ENCODE data around the gene SPEF1. TPM values are rescaled to one million over a fixed set of nuclear protein-coding genes. Genes with fewer than 3 reads are reported as not detected.
"Not testable (repeated sequence)": the region's sequence is repeated elsewhere in the genome, so short reads cannot be mapped to it uniquely, and the experiment has no call there.

Gene SPEF1
- total RNA-seq, 1 experiment from 2014 or later, result 0.24 TPM

DNA sequence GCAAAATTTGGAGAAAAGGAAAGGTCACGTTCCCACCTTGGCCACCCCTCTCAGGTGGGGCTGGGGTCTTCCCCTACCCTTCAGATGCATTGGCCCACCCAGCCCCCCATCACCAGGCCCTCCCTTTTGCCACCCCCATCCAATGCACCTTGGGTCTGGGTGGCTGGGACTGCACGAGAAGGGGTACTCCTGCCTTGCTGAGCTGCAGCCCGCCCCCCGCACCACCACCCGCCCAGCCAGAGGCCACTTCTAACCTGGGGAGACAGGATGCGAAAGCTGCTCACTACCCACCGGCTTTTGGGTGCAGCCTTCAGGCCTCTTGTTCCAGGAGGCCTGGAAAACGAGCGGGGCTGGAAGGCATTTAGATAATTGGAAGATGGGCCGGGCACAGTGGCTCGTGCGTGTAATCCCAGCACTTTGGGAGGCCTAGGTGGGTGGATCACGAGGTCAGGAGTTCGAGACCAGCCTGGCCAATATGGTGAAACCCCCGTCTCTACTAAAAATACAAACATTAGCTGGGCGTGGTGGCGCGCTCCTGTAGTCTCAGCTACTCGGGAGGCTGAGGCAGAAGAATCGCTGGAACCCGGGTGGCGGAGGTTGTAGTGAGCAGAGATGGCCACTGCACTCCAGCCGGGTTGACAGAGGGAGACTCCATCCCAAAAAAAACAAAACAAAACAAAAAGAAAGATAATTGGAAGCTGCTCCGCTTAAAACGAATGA is 13.6 kb upstream of the SPEF1 start:
- Mint-ChIP-seq H3K27me3 (ENCODE audit: low read depth) (peaks cover 26% of the 10 kb centered on the region), H3K4me1 (peaks cover 34 to 38% of the 10 kb centered on the region in 2 experiments), H3K4me3 (peak overlapping the region; percentile 78 to 86), H3K27ac (no peak overlapping the region), H3K36me3 (ENCODE audit: insufficient read depth in 1 of 3, low read depth in 3 of 3) (peaks cover 0 to 4% (median 0%) of the 10 kb centered on the region in 3 experiments; a peak in 2 of 7 replicates), H3K9me3 (no peaks in the 10 kb centered on the region)
- Histone ChIP-seq H3K79me2 (ENCODE audit: insufficient read depth, low read length) (no peaks in the 10 kb centered on the region), H3K79me1 (ENCODE audit: insufficient read depth, low read depth, low read length, poor library complexity, severe bottlenecking) (no peaks in the 10 kb centered on the region), H3K4me2 (ENCODE audit: insufficient read depth, insufficient read length, low read length) (peak overlapping the region; percentile 37), H2BK20ac (ENCODE audit: low read depth, low read length, poor library complexity, severe bottlenecking) (no peak overlapping the region), H3K18ac (ENCODE audit: insufficient read length, low read depth, low read length) (no peak overlapping the region), H2BK12ac (ENCODE audit: insufficient read length, low read depth, low read length) (no peak overlapping the region), H3K9me3 (ENCODE audit: control insufficient read depth, low read depth, low read length) (no peaks in the 10 kb centered on the region), H2AK5ac (ENCODE audit: insufficient read length, low read length) (no peak overlapping the region), H3K23ac (ENCODE audit: insufficient read length, low read depth, low read length) (no peak overlapping the region), H3K23me2 (ENCODE audit: insufficient read length, low read depth, low read length, poor library complexity, severe bottlenecking) (peaks cover 14% of the 10 kb centered on the region), H2BK15ac (ENCODE audit: low read depth, low read length) (no peak overlapping the region), H3K14ac (ENCODE audit: insufficient read depth, low read length) (no peak overlapping the region), H3T11ph (ENCODE audit: low read length) (no peak overlapping the region), H3K9ac (ENCODE audit: extremely low read depth, insufficient read length, low read length) (no peak overlapping the region), H3K4me1 (ENCODE audit: insufficient read depth, low read length) (no peaks in the 10 kb centered on the region; the same call in 1 of the 2 replicates), H4K20me1 (ENCODE audit: control insufficient read depth, insufficient read depth, insufficient read length) (no peaks in the 10 kb centered on the region), H2BK5ac (ENCODE audit: insufficient read length, low read length) (no peak overlapping the region), H4K8ac (replicated peaks; ENCODE audit: insufficient read length, low read depth, low read length) (no peak overlapping the region), H3K56ac (ENCODE audit: insufficient read length, low read depth, low read length) (no peak overlapping the region), H4K5ac (ENCODE audit: insufficient read length, low read depth, low read length) (no peak overlapping the region), H4K91ac (ENCODE audit: insufficient read length, low read depth, low read length) (no peak overlapping the region), H2AFZ (ENCODE audit: low read length) (no peak overlapping the region), H3K27me3 (ENCODE audit: insufficient read depth, low read length) (no peaks in the 10 kb centered on the region), H3K4ac (ENCODE audit: low read depth, low read length) (no peak overlapping the region), H3K27ac (ENCODE audit: insufficient read length, low read depth, low read length) (no peak overlapping the region), H2BK120ac (ENCODE audit: low read depth, low read length, poor library complexity, severe bottlenecking) (no peak overlapping the region)
- no peak for DNase-seq
- TF ChIP-seq, protein P1, sequence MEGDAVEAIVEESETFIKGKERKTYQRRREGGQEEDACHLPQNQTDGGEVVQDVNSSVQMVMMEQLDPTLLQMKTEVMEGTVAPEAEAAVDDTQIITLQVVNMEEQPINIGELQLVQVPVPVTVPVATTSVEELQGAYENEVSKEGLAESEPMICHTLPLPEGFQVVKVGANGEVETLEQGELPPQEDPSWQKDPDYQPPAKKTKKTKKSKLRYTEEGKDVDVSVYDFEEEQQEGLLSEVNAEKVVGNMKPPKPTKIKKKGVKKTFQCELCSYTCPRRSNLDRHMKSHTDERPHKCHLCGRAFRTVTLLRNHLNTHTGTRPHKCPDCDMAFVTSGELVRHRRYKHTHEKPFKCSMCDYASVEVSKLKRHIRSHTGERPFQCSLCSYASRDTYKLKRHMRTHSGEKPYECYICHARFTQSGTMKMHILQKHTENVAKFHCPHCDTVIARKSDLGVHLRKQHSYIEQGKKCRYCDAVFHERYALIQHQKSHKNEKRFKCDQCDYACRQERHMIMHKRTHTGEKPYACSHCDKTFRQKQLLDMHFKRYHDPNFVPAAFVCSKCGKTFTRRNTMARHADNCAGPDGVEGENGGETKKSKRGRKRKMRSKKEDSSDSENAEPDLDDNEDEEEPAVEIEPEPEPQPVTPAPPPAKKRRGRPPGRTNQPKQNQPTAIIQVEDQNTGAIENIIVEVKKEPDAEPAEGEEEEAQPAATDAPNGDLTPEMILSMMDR (conservative IDR thresholded peaks at IDR 0.05), result no peak
- no CpG with 5 or more reads among the region's 25 CpGs for WGBS (ENCODE audit: extremely low coverage, insufficient read length, low lambda C conversion rate)

DNA sequence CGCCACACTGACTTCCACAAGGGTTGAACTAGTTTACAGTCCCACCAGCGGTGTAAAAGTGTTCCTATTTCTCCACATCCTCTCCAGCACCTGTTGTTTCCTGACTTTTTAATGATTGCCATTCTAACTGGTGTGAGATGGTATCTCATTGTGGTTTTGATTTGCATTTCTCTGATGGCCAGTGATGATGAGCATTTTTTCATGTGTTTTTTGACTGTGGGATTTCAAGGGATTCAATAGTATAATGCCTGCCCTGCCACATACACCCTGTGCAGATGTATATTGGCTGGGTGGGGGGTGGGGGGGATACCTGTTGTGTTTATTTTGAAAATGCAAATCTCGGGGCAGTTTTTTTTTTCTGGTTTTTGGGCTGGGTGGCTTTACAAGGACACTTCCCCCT is 12.9 kb upstream of the SPEF1 start:
- peaks cover 26% of the 10 kb centered on the region for H3K27me3 Mint-ChIP-seq (ENCODE audit: low read depth)

More for the DNA sequence above, 12.9 kb upstream of the SPEF1 start:
- not testable (repeated sequence) for H2BK5ac ChIP-seq (ENCODE audit: insufficient read length, low read length); H3K56ac ChIP-seq (ENCODE audit: insufficient read length, low read depth, low read length); H3K27ac ChIP-seq (ENCODE audit: insufficient read length, low read depth, low read length); H2BK20ac ChIP-seq (ENCODE audit: low read depth, low read length, poor library complexity, severe bottlenecking); H3K9ac ChIP-seq (ENCODE audit: extremely low read depth, insufficient read length, low read length); H3K14ac ChIP-seq (ENCODE audit: insufficient read depth, low read length); H4K20me1 ChIP-seq (ENCODE audit: control insufficient read depth, insufficient read depth, insufficient read length); H3K18ac ChIP-seq (ENCODE audit: insufficient read length, low read depth, low read length); H3K4me3 Mint-ChIP-seq; H3K79me2 ChIP-seq (ENCODE audit: insufficient read depth, low read length); H2BK15ac ChIP-seq (ENCODE audit: low read depth, low read length); H3K4me2 ChIP-seq (ENCODE audit: insufficient read depth, insufficient read length, low read length); H3K23ac ChIP-seq (ENCODE audit: insufficient read length, low read depth, low read length); H4K91ac ChIP-seq (ENCODE audit: insufficient read length, low read depth, low read length); H2AK5ac ChIP-seq (ENCODE audit: insufficient read length, low read length); H4K8ac ChIP-seq (replicated peaks; ENCODE audit: insufficient read length, low read depth, low read length); H4K5ac ChIP-seq (ENCODE audit: insufficient read length, low read depth, low read length); H3K79me1 ChIP-seq (ENCODE audit: insufficient read depth, low read depth, low read length, poor library complexity, severe bottlenecking); H2AFZ ChIP-seq (ENCODE audit: low read length); H3K9me3 ChIP-seq (ENCODE audit: control insufficient read depth, low read depth, low read length); H3K4ac ChIP-seq (ENCODE audit: low read depth, low read length); DNase-seq; H3K36me3 Mint-ChIP-seq (ENCODE audit: insufficient read depth in 1 of 3, low read depth in 3 of 3); H2BK120ac ChIP-seq (ENCODE audit: low read depth, low read length, poor library complexity, severe bottlenecking); H3K27ac Mint-ChIP-seq; H3T11ph ChIP-seq (ENCODE audit: low read length); H2BK12ac ChIP-seq (ENCODE audit: insufficient read length, low read depth, low read length); H3K9me3 Mint-ChIP-seq; H3K4me1 ChIP-seq (ENCODE audit: insufficient read depth, low read length); H3K27me3 ChIP-seq (ENCODE audit: insufficient read depth, low read length)
- WGBS (ENCODE audit: extremely low coverage, insufficient read length, low lambda C conversion rate), result no CpG with 5 or more reads among the region's 3 CpGs
- H3K4me1 Mint-ChIP-seq, result peaks cover 27 to 31% of the 10 kb centered on the region in 2 experiments
- peaks cover 11% of the 10 kb centered on the region for H3K23me2 ChIP-seq (ENCODE audit: insufficient read length, low read depth, low read length, poor library complexity, severe bottlenecking)

Data from H9 (cell line).